ENCODE data around the gene TLK2.
"Not testable (repeated sequence)": the region's sequence is repeated elsewhere in the genome, so short reads cannot be mapped to it uniquely, and the experiment has no call there.

TLK2 gene

DNA sequence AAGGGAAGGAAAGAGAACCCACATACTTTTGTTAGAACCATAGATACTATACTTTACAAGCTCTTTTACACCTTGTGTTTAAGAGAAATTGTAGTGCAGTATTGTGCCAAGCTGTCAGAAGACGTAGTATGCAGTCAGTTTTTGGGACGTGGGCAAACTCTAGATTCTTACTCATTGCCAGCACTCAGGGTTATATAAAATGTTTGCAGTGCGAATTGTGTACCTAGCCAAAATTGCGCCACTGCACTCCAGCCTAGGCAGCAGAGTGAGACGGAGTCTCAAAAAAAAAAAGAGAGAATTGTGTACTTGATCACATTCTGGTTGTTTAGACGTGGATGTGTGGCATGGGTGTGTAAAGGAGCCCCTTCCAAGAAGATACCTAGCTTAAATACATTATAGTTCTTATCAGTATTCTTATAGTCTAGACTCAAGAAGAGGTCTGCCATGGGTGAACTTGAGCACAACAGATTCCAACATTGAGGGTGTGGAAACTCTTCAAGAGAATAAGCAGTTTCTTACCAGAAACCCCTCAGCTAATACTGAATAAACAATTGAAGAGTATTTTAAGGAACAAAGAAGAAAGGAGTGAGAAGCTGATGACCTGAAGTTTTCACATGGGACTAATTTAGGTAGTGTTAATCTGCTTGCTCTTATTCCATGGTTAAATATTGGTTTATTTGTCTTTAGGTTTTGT, 121.5 kb downstream of the TLK2 start:
- no peak for DNase-seq (ENCODE audit: low read depth in 3 of 3, low spot score in 1 of 3)

DNA sequence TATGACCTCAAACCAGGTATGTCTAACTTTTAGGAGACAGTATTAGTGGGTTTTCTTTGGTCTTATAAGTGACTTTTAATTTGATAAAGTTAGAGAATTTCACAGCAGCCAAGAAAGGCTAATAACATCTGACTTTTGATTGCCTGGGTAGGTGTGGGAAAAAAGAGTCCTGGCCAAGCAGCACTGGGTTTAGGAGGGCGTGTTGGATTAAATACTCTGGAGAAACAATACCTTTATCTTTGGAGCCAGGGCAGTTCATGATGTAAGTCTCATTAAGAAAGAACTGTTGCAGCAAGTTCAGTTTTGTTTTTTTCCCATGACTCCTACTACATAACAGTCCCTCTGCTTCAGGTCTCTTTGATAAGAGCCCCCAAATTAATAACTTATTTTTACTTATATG, 122.2 kb downstream of the TLK2 start:
- no peak for DNase-seq (ENCODE audit: low read depth in 3 of 3, low spot score in 1 of 3)

DNA sequence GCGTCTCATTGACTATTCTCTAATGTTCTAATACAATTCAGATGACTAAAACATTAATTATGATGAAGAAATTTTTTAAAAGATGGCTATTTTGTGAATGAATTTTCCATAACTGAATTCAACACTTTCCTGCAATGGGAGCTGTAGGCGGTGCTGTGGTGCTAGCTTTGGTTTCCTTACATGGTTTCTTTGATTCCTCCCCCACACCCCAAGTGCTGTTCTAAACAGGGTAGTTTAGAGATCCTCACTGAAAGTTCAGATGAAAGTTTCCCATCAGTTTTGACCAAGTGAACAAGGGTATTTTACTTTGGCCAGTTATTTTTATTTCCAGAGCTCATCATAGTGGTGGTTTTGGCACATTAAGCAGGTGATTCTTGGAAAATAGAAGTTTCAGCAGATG, 122.8 kb downstream of the TLK2 start:
- no peak for DNase-seq (ENCODE audit: low read depth in 3 of 3, low spot score in 1 of 3)

- DNase-seq (ENCODE audit: low read depth in 3 of 3, low spot score in 1 of 3), result not testable (repeated sequence)
Observed at GRCh38 chr17:62603783-62604182, 125.2 kb downstream of the TLK2 start.

GRCh38 chr17:62605588-62605987, 127.0 kb downstream of the TLK2 start:
- no peak for DNase-seq (ENCODE audit: low read depth in 3 of 3, low spot score in 1 of 3)

DNA sequence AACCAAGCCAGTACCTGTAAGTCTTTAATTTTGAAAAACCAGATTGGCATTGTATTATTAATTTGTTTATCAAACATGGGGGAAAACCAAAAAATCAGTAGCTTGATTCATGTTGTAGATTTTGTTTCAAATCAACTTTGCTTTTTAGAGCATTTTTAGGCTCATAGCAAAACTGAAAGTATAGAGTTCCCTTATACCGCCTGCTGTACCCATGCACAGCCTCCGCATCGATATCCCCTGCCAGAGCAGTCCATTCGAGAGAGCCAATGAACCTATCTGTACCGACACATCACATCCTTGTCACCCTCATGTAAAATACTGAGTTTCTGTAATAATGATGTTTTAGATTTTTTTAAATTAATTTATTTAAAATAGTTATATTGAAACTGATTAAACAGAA, 132.7 kb downstream of the TLK2 start:
- DNase-seq (ENCODE audit: low read depth in 3 of 3, low spot score in 1 of 3), result no peak

- DNase-seq (ENCODE audit: low read depth in 3 of 3, low spot score in 1 of 3), result no peak
Observed at GRCh38 chr17:62611728-62612127, 133.1 kb downstream of the TLK2 start.

DNA sequence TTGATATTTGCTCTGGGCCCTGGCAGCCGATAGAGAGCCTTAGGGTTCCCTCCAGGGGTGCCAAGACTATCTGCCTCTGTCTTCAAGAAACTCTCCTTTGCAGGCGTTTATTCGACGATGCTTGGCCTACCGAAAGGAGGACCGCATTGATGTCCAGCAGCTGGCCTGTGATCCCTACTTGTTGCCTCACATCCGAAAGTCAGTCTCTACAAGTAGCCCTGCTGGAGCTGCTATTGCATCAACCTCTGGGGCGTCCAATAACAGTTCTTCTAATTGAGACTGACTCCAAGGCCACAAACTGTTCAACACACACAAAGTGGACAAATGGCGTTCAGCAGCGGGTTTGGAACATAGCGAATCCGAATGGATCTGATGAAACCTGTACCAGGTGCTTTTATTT, 133.7 kb downstream of the TLK2 start:
- DNase-seq (ENCODE audit: low read depth in 3 of 3, low spot score in 1 of 3), result not testable (repeated sequence)

GRCh38 chr17:62613095-62613494, 134.5 kb downstream of the TLK2 start:
- DNase-seq (ENCODE audit: low read depth in 3 of 3, low spot score in 1 of 3), result not testable (repeated sequence)

DNA sequence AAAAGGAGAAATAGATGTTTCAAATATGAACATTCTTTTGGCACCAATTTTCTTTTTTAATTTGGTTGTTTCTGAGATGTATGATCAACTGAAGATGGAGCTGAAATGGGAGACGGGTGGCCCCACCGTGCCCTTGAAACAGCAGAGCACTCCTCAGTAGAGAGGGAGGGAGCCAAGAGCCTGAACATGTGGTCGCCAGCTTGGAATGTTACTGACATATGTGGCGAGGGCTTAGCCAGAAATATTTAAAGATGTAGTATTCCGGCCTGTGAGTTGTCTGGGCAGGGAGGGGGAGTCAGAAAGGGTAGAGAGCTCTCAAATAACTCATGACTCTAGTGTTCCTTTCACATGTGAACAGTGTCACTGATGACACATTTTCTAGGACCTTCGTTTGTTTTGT, 135.5 kb downstream of the TLK2 start:
- no peak for DNase-seq (ENCODE audit: low read depth in 3 of 3, low spot score in 1 of 3)

DNA sequence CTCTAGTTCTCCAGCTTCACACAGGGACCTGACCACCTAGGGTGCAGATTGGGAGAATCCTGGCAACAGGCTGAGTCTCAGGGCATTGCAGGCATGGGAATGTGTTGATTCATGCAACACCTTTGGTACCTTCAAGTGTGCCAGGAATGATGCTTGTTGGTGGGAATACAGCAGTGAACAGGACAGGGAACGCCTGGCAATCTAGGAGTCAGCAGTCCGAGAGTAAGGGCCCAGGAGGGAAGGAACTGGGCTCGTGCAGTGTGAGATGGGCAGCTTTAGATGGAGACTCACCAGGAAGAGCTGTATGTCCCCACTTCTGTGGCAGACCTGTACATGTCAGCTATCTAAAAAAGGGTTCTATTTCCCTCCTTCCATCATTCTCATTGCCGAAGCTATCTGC, 136.9 kb downstream of the TLK2 start:
- no peak for DNase-seq (ENCODE audit: low read depth in 3 of 3, low spot score in 1 of 3)

DNA sequence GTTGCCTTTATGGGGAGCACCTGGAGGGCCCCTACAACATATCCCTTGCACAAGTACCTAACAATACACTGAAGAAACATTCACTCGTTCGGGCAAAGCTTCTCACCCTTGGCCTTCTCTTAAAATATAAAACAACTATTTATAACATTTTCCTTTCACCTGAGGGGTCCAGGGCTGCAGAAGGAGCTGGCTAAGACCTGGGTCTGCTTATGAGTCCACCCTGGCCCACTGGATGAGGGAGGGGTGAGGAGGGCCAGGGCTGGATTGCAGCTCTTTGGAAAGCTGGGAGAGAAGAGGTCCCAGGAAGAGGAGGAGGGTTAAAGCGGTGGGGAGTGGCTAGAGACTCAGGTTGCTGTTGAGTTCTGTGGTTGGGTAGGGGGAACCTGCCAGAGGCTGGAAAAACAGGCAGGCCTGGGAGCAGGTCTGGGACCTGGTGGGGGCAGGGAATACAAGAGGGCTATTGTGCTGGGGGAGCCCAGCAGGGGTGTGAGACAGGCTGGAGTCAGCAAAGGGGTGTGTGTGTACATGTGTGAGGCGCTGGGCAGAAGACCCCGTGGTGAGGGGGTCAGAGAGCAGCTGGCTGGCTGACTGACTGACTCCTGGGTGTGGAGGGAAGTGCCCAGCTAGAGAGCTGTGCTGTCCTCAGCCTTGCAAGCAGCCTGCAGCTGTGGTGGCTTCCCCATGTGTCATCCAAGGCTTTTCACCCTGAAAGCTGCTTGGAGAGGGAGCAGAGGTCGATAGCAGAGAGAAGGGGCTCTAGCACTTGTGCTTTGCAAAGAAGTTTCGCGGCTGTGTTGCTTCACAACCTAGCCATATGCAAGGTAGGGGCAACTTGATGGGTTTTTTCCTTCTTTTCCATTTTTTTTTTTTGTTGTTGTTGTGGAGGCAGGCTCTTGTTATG, 138.6 kb downstream of the TLK2 start:
- no peak for DNase-seq (ENCODE audit: low read depth in 3 of 3, low spot score in 1 of 3)

DNA sequence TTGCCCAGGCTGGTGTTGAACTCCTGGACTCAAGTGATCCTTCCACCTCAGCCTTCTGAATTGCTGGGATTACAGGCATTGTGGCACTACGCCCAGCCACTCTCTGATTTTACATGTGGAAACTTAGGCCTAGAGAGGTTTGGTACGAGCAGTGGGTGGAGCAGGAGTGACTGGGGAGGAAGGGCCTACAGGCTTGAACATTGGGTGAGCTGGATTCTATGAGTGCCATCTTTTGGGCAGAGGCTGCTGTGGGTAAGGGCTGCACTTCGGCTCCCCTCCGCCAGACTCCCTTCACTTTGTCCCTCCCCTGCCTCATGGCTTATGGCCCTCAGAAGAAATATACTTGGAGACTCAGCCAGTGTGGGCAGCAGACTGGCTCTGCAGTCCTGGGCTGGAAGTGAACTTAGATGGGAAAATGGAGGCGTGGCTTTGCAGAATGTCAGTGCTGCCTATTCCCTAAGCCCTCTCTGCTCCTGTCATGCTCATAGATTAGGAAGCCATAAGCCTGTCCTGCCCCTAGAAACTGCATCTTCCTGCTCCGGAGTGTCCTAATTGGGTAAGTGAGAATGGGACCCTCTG, 139.4 kb downstream of the TLK2 start:
- no peak for DNase-seq (ENCODE audit: low read depth in 3 of 3, low spot score in 1 of 3)

DNA sequence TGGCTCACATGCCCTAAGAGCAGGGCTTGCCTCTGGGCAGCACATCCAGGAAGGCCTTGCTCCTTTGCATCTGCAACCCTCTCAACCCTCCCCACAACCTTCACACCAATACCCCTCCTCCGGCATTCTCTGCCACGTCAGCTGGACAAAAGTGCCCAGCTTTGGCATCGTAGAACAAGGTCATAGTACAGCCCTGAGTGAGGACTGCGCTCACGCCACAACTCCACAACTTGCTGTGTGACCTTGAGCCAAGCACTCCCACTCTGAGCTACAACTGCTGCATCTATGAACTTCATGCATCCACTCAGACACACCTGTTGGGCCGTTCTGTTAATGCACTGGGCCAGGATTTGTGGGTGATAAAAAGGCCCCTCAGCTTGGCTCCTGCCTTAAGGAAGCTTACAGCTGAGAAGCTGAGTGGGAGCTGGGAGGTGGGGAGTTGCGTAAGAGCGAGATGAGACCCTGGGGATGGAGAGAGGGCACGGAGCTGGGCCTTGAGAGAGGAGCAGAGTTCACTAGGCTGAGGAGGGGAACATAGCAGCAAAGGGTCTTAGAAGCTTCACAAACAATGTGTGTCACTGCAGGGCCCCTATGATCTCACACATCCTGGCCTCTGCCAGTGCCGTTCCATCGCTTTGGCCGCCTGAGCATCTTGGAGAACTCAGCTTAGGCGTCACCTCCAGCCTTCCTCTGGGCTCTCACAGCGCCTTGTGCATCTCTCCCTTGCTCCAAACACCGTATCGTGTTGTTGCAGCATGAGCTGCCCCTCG, 140.2 kb downstream of the TLK2 start:
- no peak for DNase-seq (ENCODE audit: low read depth in 3 of 3, low spot score in 1 of 3)

DNA sequence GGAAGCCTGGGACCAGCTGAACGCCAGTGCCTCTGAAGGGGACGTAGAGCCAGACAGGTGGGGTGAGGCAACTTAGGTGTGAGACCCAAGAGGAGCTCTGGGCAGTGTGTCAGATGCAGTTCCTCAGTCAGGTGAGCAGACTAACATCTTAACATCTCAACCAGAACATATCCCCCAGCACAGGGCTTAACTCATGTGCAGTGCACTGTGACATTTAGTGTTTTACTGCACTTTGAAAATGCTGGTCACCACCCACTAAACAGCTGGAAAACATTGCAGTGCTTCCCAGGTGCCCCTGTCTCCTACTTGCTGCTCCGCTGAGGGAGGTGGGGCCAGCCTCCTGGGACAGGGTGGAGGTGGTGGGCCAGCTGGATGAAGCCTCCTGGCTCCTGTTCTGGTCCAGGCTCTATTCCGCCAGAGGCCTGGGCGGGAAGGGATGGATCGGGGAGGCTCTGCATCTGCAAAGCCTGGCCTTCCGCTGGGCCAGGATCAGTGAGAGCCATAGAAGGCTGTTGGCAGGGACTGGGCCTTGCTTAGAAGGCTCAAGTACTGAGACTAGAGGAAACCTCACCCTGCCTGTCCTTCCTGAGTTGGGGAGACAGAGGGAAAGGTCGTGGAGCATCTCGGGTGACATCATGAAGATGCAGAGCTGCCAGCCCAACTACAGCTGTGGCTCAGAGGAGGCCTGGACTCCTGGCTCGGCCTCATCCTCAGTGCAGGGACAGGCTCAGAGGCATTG, 141.0 kb downstream of the TLK2 start:
- no peak for DNase-seq (ENCODE audit: low read depth in 3 of 3, low spot score in 1 of 3)

GRCh38 chr17:62621223-62621622, 142.6 kb downstream of the TLK2 start:
- DNase-seq (ENCODE audit: low read depth in 3 of 3, low spot score in 1 of 3), result no peak

DNA sequence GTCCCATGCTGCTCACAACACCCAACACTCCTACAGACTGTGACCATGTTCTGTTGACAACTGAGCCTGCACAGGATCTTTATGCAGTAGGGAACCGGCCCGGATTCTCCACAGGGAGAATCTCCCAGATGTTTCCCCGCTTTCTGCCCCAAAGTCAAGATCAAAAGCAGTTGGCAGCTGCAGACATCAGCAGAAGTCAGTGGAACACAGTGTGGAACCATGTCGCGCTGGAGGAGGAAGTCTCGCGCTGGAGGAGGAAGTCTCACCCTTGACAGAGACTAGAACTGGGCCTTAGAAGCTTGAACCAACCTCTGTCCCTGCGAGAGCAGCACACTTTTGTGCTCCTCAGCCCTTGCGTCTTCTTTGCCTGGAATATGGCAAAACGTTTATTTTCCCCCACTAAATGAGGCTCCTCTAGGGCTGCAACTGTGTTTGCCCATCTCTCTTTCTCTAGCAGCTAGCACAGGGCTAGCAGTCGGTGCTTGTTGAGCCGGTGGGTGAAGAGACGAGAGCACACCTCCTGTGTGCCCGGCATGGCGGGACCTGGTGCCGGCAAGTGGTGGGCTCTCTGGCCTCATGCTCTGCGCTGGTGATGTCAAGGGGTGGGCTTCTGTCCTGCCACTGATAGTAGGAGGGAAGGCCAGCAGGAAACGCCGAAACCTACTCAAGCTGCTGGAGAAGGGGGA, 146.7 kb downstream of the TLK2 start:
- no peak for DNase-seq (ENCODE audit: low read depth in 3 of 3, low spot score in 1 of 3)

DNA sequence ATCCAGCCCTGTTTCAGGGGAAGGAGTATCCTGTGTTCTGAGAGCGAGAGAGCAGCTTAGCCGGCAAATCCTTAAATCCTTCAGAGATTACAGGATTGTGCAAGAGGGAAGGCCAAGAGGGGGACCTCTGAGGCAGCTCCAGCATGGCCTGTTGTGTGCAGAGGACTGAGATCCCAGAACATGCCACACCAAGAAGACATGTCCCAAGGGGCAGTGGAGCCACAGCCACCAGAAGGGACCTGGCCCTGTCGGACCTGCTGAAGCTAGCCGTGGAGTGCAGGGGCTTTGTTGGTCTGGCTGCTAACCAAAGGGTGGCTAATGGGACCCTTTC, 147.2 kb downstream of the TLK2 start:
- DNase-seq (ENCODE audit: low read depth in 3 of 3, low spot score in 1 of 3), result no peak

DNA sequence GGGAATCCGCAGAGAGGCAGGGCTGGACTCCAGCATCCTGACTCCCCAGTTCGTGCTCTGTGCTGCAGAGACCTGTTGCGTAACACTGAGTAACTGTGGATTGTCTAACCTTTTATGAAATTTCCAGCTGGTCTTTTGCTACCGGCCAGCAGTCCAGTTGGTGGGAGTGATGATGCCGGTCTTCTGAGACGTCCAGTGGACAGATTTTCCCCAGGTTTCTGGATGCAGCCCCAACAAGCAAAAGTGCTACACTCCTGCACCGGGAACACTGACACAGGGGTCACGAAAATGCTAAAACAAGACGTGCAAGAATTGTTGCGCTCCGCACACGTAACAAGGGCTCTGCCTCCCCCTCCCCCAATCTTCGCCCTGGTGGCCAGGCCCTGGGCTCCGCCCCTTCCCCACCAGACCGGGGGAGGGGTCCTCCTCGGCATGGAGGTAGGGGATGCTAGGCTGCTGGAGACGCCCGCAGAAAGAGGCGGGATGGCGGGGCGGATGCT, 148.1 kb downstream of the TLK2 start:
- no peak for DNase-seq (ENCODE audit: low read depth in 3 of 3, low spot score in 1 of 3)

Measured in stimulated activated CD4-positive, alpha-beta T cell treated with anti-CD3 and anti-CD28 coated beads, TNF-alpha, amount 100 ng/mL, for 1 hour (primary cell).